Smooth muscle cell (in vitro differentiated cells): Measurements from ENCODE around the gene PDIA4. TPM values are rescaled to one million over a fixed set of nuclear protein-coding genes. Genes with fewer than 3 reads are reported as not detected.
"Not testable (repeated sequence)": the region's sequence is repeated elsewhere in the genome, so short reads cannot be mapped to it uniquely, and the experiment has no call there.

Experiments
- DNase-seq: peaks from one replicate; lab custom pipeline; 2025; ENCODE audit not compliant: unreplicated experiment; lab: John Stamatoyannopoulos, UW
- H2AFZ ChIP-seq: fragments of 200-600 bp; sonication (generic); 2 replicates; pipeline ENCODE4 v1.6.0; 2016; ENCODE audit warnings: antibody characterized with exemption, low read depth, mild to moderate bottlenecking
- H3F3A ChIP-seq: fragments of 200-600 bp; sonication (generic); 2 replicates; pipeline ENCODE4 v1.6.0; 2017; ENCODE audit warnings: antibody characterized with exemption, low read depth
- H3K27ac ChIP-seq: fragments of 200-600 bp; sonication (generic); 2 replicates; pipeline ENCODE4 v1.5.1; 2016; ENCODE audit warnings: low read depth, mild to moderate bottlenecking
- H3K27me3 ChIP-seq: fragments of 200-600 bp; sonication (generic); 2 replicates; pipeline ENCODE4 v1.6.1; 2016; ENCODE audit warnings: low read depth, mild to moderate bottlenecking
- H3K36me3 ChIP-seq: fragments of 200-600 bp; sonication (generic); 2 replicates; pipeline ENCODE4 v1.5.1; 2016; ENCODE audit warnings: low read depth
- H3K4me1 ChIP-seq: fragments of 200-600 bp; sonication (generic); 2 replicates; pipeline ENCODE4 v1.5.1; 2016; ENCODE audit warnings: low read depth
- H3K4me2 ChIP-seq: fragments of 200-600 bp; sonication (generic); 2 replicates; pipeline ENCODE4 v1.6.0; 2016; ENCODE audit warnings: mild to moderate bottlenecking
- H3K4me3 ChIP-seq: fragments of 200-600 bp; sonication (generic); 2 replicates; pipeline ENCODE4 v1.5.1; 2016; ENCODE audit warnings: mild to moderate bottlenecking
- H3K79me2 ChIP-seq: fragments of 200-600 bp; sonication (generic); 2 replicates; pipeline ENCODE4 v1.6.0; 2016; ENCODE audit warnings: low read depth, mild to moderate bottlenecking
- H3K9ac ChIP-seq: fragments of 200-600 bp; sonication (generic); 2 replicates; pipeline ENCODE4 v1.6.0; 2016; ENCODE audit warnings: low read depth
- H3K9me3 ChIP-seq: fragments of 200-600 bp; sonication (generic); replicated peaks from 2 replicates; pipeline ENCODE4 v1.5.1; 2016; ENCODE audit warnings: low read depth
- H4K20me1 ChIP-seq: fragments of 200-600 bp; sonication (generic); 2 replicates; pipeline ENCODE4 v1.6.0; 2016; ENCODE audit warnings: low read depth
- WGBS: methylation state at CpG from one replicate; pipeline ENCODE4 v1.1.7; 2016; ENCODE audit warnings: low lambda C conversion rate; 5-methylcytosine and 5-hydroxymethylcytosine counted together
- polyA plus RNA-seq: library from polyadenylated mRNA; unstranded; fragments of >200 nt; fragmentation: Nextera tagmentation; extraction: Ambion mirVana; gene quantifications from 2 replicates; pipeline ENCODE4 v1.2.1, GENCODE V29; 2016
- total RNA-seq: library from RNA; depleted of rRNA; stranded (reverse); fragments of >200 nt; gene quantifications from 2 replicates; pipeline ENCODE4 v1.2.3, GENCODE V29; 2014
- TF ChIP-seq, protein P1 (sequence below): fragments of 200-600 bp; sonication (generic); IDR thresholded peaks from 2 replicates; pipeline ENCODE4 v1.5.1; 2017; ENCODE audit warnings: borderline replicate concordance, mild to moderate bottlenecking, antibody characterized with exemption; ENCODE audit not compliant: insufficient read depth, poor library complexity, severe bottlenecking

The PDIA4 gene
- total and polyA plus RNA-seq, 2 experiments from 2014 or later = 178 to 316 TPM

DNA sequence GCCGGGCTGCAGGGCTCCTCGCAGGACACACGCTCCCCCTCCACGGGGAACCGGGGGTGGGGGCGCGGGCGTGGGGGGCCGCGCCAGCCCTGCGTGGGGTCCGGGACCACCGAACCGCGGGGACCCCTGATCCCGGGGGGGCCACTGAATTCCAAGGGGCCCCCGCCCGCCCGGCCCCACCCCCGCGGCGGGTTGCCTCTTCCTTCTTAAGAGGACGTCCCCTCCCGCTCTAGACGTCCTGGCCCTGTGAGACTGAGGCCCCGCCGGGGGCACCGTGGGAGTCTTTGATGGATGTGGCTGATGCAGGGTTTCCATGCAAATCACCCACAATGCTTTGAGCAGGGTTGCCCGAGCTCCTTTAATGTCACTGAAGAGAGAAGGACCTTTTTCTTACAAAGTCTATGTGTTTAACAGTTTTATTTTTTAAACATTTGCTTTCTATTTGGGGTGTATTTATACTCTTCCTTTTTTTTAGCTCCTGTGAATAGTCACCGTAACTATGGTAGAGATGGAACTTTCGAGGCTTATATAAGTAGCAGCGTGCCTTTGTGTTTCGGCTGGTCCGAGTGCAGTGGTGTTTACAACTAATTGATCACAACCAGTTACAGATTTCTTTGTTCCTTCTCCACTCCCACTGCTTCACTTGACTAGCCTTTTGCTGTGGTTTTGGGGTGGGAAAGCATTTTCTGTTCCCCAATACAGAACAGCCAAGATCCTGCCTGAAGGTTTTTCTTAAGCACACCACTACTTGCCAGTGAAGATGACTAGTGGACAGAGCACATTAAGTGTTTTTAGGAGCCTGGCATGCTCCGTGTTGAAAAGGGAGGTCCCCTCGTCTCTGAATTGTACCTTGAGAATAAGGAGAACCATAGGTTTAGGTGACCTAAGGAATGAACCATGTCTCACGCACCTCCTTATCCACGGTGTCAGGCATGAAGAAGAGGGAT is 44.8 kb downstream of the PDIA4 start:
- H3K27ac ChIP-seq = peak overlapping the region; percentile 72
- TF ChIP-seq, protein P1, sequence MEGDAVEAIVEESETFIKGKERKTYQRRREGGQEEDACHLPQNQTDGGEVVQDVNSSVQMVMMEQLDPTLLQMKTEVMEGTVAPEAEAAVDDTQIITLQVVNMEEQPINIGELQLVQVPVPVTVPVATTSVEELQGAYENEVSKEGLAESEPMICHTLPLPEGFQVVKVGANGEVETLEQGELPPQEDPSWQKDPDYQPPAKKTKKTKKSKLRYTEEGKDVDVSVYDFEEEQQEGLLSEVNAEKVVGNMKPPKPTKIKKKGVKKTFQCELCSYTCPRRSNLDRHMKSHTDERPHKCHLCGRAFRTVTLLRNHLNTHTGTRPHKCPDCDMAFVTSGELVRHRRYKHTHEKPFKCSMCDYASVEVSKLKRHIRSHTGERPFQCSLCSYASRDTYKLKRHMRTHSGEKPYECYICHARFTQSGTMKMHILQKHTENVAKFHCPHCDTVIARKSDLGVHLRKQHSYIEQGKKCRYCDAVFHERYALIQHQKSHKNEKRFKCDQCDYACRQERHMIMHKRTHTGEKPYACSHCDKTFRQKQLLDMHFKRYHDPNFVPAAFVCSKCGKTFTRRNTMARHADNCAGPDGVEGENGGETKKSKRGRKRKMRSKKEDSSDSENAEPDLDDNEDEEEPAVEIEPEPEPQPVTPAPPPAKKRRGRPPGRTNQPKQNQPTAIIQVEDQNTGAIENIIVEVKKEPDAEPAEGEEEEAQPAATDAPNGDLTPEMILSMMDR = no peak
- DNase-seq = peak; percentile 19

DNA sequence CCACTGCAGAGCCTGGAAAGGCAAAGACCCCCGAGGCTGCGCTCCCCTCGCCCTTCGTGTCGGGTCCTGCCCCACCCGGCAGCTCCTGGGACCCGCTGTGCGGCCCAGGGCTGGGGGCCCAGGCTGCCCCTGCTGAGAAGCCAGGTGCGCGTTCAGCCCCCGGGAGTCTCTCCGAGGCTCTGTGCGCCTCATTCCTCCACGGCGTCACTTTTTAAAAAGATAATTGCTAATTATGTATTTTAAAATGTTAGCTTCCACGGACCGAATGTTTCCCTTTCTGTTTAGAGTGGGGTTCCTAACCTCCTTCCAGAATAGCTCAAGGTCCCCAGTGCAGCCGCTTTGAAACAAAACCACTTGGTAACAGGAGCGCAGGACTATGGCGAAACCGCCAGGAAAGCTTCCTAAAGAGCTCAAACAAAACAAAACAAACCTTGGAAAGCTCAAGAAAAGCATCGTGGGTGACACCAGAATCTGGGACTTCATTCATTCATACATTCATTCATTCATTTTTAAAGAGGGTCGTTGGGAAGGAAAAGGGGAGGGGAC is 45.6 kb downstream of the PDIA4 start:
- Histone ChIP-seq H3K4me3 (peak overlapping the region; percentile 76), H3K9ac (peak overlapping the region; percentile 87), H3K27ac (no peak overlapping the region), H2AFZ (peak overlapping the region; percentile 88), H3K9me3 (no peaks in the 10 kb centered on the region), H3K36me3 (no peaks in the 10 kb centered on the region), H4K20me1 (no peaks in the 10 kb centered on the region), H3K4me1 (peaks cover 4% of the 10 kb centered on the region), H3K79me2 (no peaks in the 10 kb centered on the region), H3F3A (peaks cover 8% of the 10 kb centered on the region), H3K4me2 (peak overlapping the region; percentile 93), H3K27me3 (no peaks in the 10 kb centered on the region)
- 4% methylated on average over 23 of the region's 23 CpGs for WGBS
- DNase-seq = no peak
- TF ChIP-seq, protein P1 = no peak

More for the DNA sequence above, 44.8 kb downstream of the PDIA4 start:
- H3K4me3 ChIP-seq = peak overlapping the region; percentile 76
- peak overlapping the region; percentile 88 for H2AFZ ChIP-seq
- H3K36me3 ChIP-seq = no peaks in the 10 kb centered on the region
- H3K4me1 ChIP-seq = peaks cover 4% of the 10 kb centered on the region
- whole genome bisulfite sequencing = 4% methylated on average over 26 of the region's 38 CpGs
- peak overlapping the region; percentile 87 for H3K9ac ChIP-seq
- H4K20me1 ChIP-seq = no peaks in the 10 kb centered on the region
- H3F3A ChIP-seq = peaks cover 13% of the 10 kb centered on the region
- no peaks in the 10 kb centered on the region for H3K79me2 ChIP-seq
- peak overlapping the region; percentile 93 for H3K4me2 ChIP-seq
- no peaks in the 10 kb centered on the region for H3K27me3 ChIP-seq
- no peaks in the 10 kb centered on the region for H3K9me3 ChIP-seq

DNA sequence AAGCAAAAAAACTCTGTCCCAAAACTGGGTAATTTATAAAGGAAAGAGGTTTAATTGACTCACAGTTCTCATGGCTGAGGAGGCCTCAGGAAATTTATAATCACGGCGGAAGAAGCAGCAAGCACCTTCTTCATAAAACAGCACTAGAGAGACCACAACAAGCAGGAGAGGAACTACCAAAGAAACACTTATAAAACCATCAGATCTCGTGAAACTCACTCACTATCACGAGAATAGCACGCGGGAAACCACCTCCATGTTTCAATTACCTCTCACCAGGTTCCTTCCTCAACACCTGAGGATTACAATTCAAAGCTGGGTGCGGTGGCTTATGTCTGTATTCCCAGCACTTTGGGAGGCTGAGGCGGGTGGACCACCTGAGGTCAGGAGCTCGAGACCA is 48.5 kb downstream of the PDIA4 start:
- Histone ChIP-seq H3K4me2 (no peak overlapping the region), H4K20me1 (no peaks in the 10 kb centered on the region), H3K27me3 (no peaks in the 10 kb centered on the region), H3K36me3 (no peaks in the 10 kb centered on the region), H3K27ac (no peak overlapping the region), H3K79me2 (no peaks in the 10 kb centered on the region), H2AFZ (no peak overlapping the region), H3F3A (no peaks in the 10 kb centered on the region), H3K9me3 (no peaks in the 10 kb centered on the region), H3K4me3 (no peak overlapping the region), H3K9ac (no peak overlapping the region), H3K4me1 (peaks cover 4% of the 10 kb centered on the region)
- WGBS = 93% methylated on average over 9 of the region's 9 CpGs
- TF ChIP-seq, protein P1 = no peak
- no peak for DNase-seq

DNA sequence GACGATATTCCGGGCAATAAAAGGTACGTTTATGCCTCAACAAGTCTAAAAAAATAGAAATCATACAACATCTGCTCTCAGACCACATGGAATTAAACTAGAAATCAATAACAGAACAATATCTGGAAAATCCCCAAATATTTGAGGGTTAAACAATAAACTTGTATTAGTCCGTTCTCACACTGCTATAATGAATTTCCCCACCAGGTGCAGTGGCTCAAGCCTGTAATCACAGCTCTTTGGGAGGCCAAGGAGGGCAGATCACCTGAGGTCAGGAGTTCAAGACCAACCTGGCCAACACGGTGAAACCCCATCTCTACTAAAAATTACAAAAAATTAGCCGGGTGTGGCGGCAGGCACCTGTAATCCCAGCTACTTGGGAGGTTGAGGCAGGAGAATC is 49.2 kb downstream of the PDIA4 start:
- H3K9me3 ChIP-seq, H3K4me1 ChIP-seq, H3K4me2 ChIP-seq, H3K9ac ChIP-seq, H3K4me3 ChIP-seq, H3K36me3 ChIP-seq, H3K27ac ChIP-seq, H3F3A ChIP-seq, H2AFZ ChIP-seq, DNase-seq, H3K27me3 ChIP-seq, H4K20me1 ChIP-seq, H3K79me2 ChIP-seq: not testable (repeated sequence)
- WGBS = 94% methylated on average over 7 of the region's 7 CpGs
